ENCODE results near the gene MED16.

GRCh38 chr19:829129-829758 is 63.7 kb downstream of the MED16 start:
- TF ChIP-seq CTCF (IDR thresholded peaks at IDR 0.05 in 8 of 11, conservative IDR thresholded peaks at IDR 0.05 in 3 of 11) (no peak), POLR2A (IDR thresholded peaks at IDR 0.05) (no peak)
